K562 (cell line): Measurements from ENCODE around the gene ATG7. TPM values are rescaled to one million over a fixed set of nuclear protein-coding genes. Genes with fewer than 3 reads are reported as not detected.

Experiments used
- ATAC-seq: fragments of 200-7000 bp; cut with Tn5 transposase; 3 replicates; pipeline ENCODE4 v1.9.1; 2020; ENCODE audit warnings: moderate library complexity
- BruUV-seq: library from RNA; stranded (reverse); fragments of 400-500 nt; replicated peaks from 2 replicates; lab custom pipeline; 2021; lab: Mats Ljungman, UMichigan
- CTCF ChIA-PET: fragments of 300-600 bp; formaldehyde crosslinking; extraction: SDS; loops from one replicate; lab custom pipeline; 2021; ENCODE audit warnings: low intra/inter-chr PET ratio; lab: Yijun Ruan, JAX
- POLR2A ChIA-PET: fragments of 300-600, 350-650 bp; sonication (Branson Sonifier 250); formaldehyde crosslinking; extraction: SDS; loops from one replicate; lab custom pipeline; 2021; ENCODE audit warnings: antibody characterized with exemption, inconsistent platforms; lab: Yijun Ruan, JAX
- DNase-seq, 4 experiments: peaks; one replicate each; pipeline versions ENCODE4 v3.0.0 to v3.0.0-alpha.2; 2011 to 2018; ENCODE audit warnings: low spot score in 3 of 4, mixed read lengths in 3 of 4; ENCODE audit errors: extremely low read depth in 1 of 4
- FAIRE-seq: peaks from 2 replicates; lab custom pipeline; 2011; peaks lifted over from hg19 to GRCh38; lab: Jason Lieb, UNC
- H2AFZ ChIP-seq: 2 replicates; pipeline ENCODE4 v1.6.0; 2011; ENCODE audit warnings: low read depth, low read length, control low read depth, inconsistent platforms
- H3K27ac ChIP-seq: fragments of 200-600 bp; 3 replicates; pipeline ENCODE4 v1.8.0; 2011; ENCODE audit warnings: low read depth, mild to moderate bottlenecking, control low read depth, inconsistent platforms, low read length, moderate library complexity, mixed read lengths; ENCODE audit errors: extremely low read depth
- H3K27me3 ChIP-seq, 2 experiments: fragments of 300-600 bp in 1 of 2; 2 replicates in 1 of 2; 3 replicates in 1 of 2; pipeline versions ENCODE4 v1.6.0 to v1.8.0; 2011; ENCODE audit warnings: inconsistent platforms in 2 of 2, low read length in 2 of 2, mild to moderate bottlenecking in 1 of 2, mixed read lengths in 1 of 2, moderate library complexity in 1 of 2; ENCODE audit not compliant: control insufficient read depth in 2 of 2, insufficient read depth in 2 of 2
- H3K36me3 ChIP-seq: fragments of 300-600 bp; 3 replicates; pipeline ENCODE4 v1.8.0; 2011; ENCODE audit warnings: mild to moderate bottlenecking, low read length, inconsistent platforms; ENCODE audit not compliant: control insufficient read depth, insufficient read depth
- H3K4me1 ChIP-seq, 2 experiments: fragments of 200-600 bp in 1 of 2; replicated peaks in 1 of 2; 2 replicates in 1 of 2; 3 replicates in 1 of 2; pipeline versions ENCODE4 v1.5.1 to v1.8.0; 2011; ENCODE audit warnings: inconsistent platforms in 2 of 2, low read length in 2 of 2, mild to moderate bottlenecking in 1 of 2, mixed read lengths in 1 of 2, moderate library complexity in 1 of 2; ENCODE audit not compliant: control insufficient read depth in 2 of 2, insufficient read depth in 2 of 2
- H3K4me2 ChIP-seq: 2 replicates; pipeline ENCODE4 v1.6.1; 2011; ENCODE audit warnings: low read length, control low read depth, inconsistent platforms, mixed read lengths; ENCODE audit not compliant: insufficient read depth
- H3K4me3 ChIP-seq: fragments of 200-600 bp; sonication (generic), shearing (Covaris generic); 2 replicates; pipeline ENCODE4 v1.5.1; 2016; ENCODE audit warnings: control low read depth, inconsistent platforms
- H3K79me2 ChIP-seq: fragments of 200-600 bp; 3 replicates; pipeline ENCODE4 v1.8.0; 2011; ENCODE audit warnings: low read length, inconsistent platforms; ENCODE audit not compliant: control insufficient read depth, insufficient read depth
- H3K9ac ChIP-seq, 2 experiments: 2 replicates each; pipeline versions ENCODE4 v1.6.0 to v1.6.1; 2011; ENCODE audit warnings: low read depth in 2 of 2, low read length in 2 of 2, control low read depth in 1 of 2, inconsistent platforms in 1 of 2, mild to moderate bottlenecking in 1 of 2, mixed read lengths in 1 of 2; ENCODE audit not compliant: insufficient read depth in 1 of 2
- H3K9me1 ChIP-seq: one replicate; pipeline ENCODE4 v1.6.0; 2011; ENCODE audit warnings: inconsistent platforms, mild to moderate bottlenecking, low read length, moderate library complexity; ENCODE audit not compliant: control insufficient read depth, insufficient read depth
- H3K9me3 ChIP-seq: replicated peaks from 2 replicates; pipeline ENCODE4 v1.5.1; 2011; ENCODE audit warnings: low read depth, low read length, inconsistent platforms; ENCODE audit not compliant: control insufficient read depth, insufficient read depth
- H4K20me1 ChIP-seq: replicated peaks from 2 replicates; pipeline ENCODE4 v1.6.1; 2011; ENCODE audit warnings: low read length, inconsistent platforms, mixed read lengths; ENCODE audit not compliant: control insufficient read depth, insufficient read depth
- CREB1 ChIP-seq, 2 experiments: sonication (generic) in 1 of 2; formaldehyde crosslinking in 1 of 2; IDR thresholded peaks; 2 replicates each; pipeline versions ENCODE4 v1.6.1 to v1.8.0; 2012 to 2022; ENCODE audit warnings: inconsistent platforms in 1 of 2, mild to moderate bottlenecking in 1 of 2, missing genetic modification reagents in 1 of 2, moderate library complexity in 1 of 2
- FOXJ2 ChIP-seq: fragments of 200-800 bp; sonication (Bioruptor generic); IDR thresholded peaks from 2 replicates; pipeline ENCODE4 v1.6.1; 2016; ENCODE audit warnings: missing genetic modification characterization, missing compliant biosample characterization
- GATA2 ChIP-seq: sonication (generic); formaldehyde crosslinking; IDR thresholded peaks from 2 replicates; pipeline ENCODE4 v1.4.0; 2020; ENCODE audit warnings: mild to moderate bottlenecking, missing genetic modification reagents
- GTF2E2 ChIP-seq: fragments of 200-800 bp; sonication (Bioruptor generic); IDR thresholded peaks from 2 replicates; pipeline ENCODE4 v1.6.1; 2016; ENCODE audit warnings: missing genetic modification characterization, missing compliant biosample characterization
- HES1 ChIP-seq: fragments of 450-650 bp; IDR thresholded peaks from 2 replicates; pipeline ENCODE4 v1.6.1; 2016; ENCODE audit warnings: low read depth, mild to moderate bottlenecking, moderate library complexity
- HNRNPUL1 ChIP-seq: fragments of 200-400 bp; formaldehyde crosslinking; IDR thresholded peaks from 2 replicates; pipeline ENCODE4 v1.6.1; 2017; ENCODE audit warnings: low read length
- KAT7 ChIP-seq: sonication (generic); formaldehyde crosslinking; IDR thresholded peaks from 2 replicates; pipeline ENCODE4 v1.8.0; 2022; ENCODE audit warnings: missing genetic modification reagents, mild to moderate bottlenecking, borderline replicate concordance
- L3MBTL2 ChIP-seq: fragments of 450-650 bp; IDR thresholded peaks from 2 replicates; pipeline ENCODE4 v1.6.1; 2016; ENCODE audit warnings: mild to moderate bottlenecking, moderate library complexity
- PPARD ChIP-seq: fragments of 250-450 bp; sonication (Bioruptor Pico); IDR thresholded peaks from 2 replicates; pipeline ENCODE4 v1.8.0; 2022; ENCODE audit warnings: inconsistent platforms, mild to moderate bottlenecking, moderate library complexity
- RFX7 ChIP-seq: fragments of 250-450 bp; sonication (Bioruptor Pico); IDR thresholded peaks from 2 replicates; pipeline ENCODE4 v1.5.1; 2021; ENCODE audit warnings: mild to moderate bottlenecking
- SOX6 ChIP-seq: fragments of 450-650 bp; IDR thresholded peaks from 2 replicates; pipeline ENCODE4 v1.6.1; 2014; ENCODE audit warnings: mild to moderate bottlenecking
- TAF7 ChIP-seq: fragments of 450-650 bp; IDR thresholded peaks from 2 replicates; pipeline ENCODE4 v1.6.1; 2016; ENCODE audit warnings: missing genetic modification characterization, missing compliant biosample characterization
- ZEB2 ChIP-seq: fragments of 450-650 bp; IDR thresholded peaks from 2 replicates; pipeline ENCODE4 v1.6.1; 2016
- ZNF140 ChIP-seq: fragments of 250-450 bp; sonication (Bioruptor Pico); IDR thresholded peaks from 2 replicates; pipeline ENCODE4 v1.8.0; 2021; ENCODE audit warnings: moderate library complexity, mild to moderate bottlenecking, inconsistent platforms
- ZNF398 ChIP-seq: fragments of 250-450 bp; sonication (Bioruptor Pico); IDR thresholded peaks from 2 replicates; pipeline ENCODE4 v1.8.0; 2021; ENCODE audit warnings: moderate library complexity, mild to moderate bottlenecking, inconsistent platforms
- ZNF589 ChIP-seq: fragments of 200-800 bp; sonication (Bioruptor generic); IDR thresholded peaks from 2 replicates; pipeline ENCODE4 v1.6.1; 2016; ENCODE audit warnings: low read depth, missing genetic modification characterization, missing compliant biosample characterization
- ZNF740 ChIP-seq, 3 experiments: fragments of 200-800 bp in 1 of 3; sonication (Bioruptor generic) in 1 of 3; sonication (generic) in 1 of 3; formaldehyde crosslinking in 1 of 3; IDR thresholded peaks; 2 replicates each; pipeline versions ENCODE4 v1.6.1 to v1.8.0; 2016 to 2022; ENCODE audit warnings: mild to moderate bottlenecking in 2 of 3, missing compliant biosample characterization in 2 of 3, missing genetic modification characterization in 2 of 3, missing genetic modification reagents in 1 of 3
- WGBS: fragments of 100-300 bp; shearing (Covaris generic); methylation state at CpG from one replicate; pipeline ENCODE4 v1.1.6; 2016; ENCODE audit warnings: low coverage, mixed read lengths; ENCODE audit not compliant: insufficient coverage; ENCODE audit errors: missing lambda C conversion rate; 5-methylcytosine and 5-hydroxymethylcytosine counted together
- in situ Hi-C: fragments of 300-500 bp; cut with MboI; formaldehyde crosslinking; loops from 4 replicates; pipeline ENCODE4 v1.15.0; 2018; ENCODE audit warnings: inconsistent platforms, mixed read lengths
- intact Hi-C: fragments of 100-400 bp; cut with micrococcal nuclease; formaldehyde crosslinking; loops from 2 replicates; pipeline ENCODE4 v1.14.2; 2022
- polyA plus RNA-seq, 8 experiments: library from polyadenylated mRNA; depleted of rRNA in 4 of 8; stranded (reverse) in 5 of 8; unstranded in 3 of 8; fragments of >200 nt; fragmentation: Nextera tagmentation in 2 of 8; fragmentation: Illumina TruSeq in 1 of 8; extraction: Ambion mirVana in 2 of 8; extraction: Trizol in 1 of 8; gene quantifications; 2 replicates each; pipeline versions ENCODE4 v1.2.1 to v1.2.3, GENCODE V29; 2011 to 2014; ENCODE audit warnings: inconsistent platforms in 1 of 8, missing spikeins in 1 of 8
- total RNA-seq, 7 experiments: library from RNA; depleted of rRNA in 6 of 7; stranded (reverse); fragments of >200 nt in 6 of 7; fragmentation: Illumina TruSeq in 2 of 7; extraction: Trizol in 2 of 7; gene quantifications; 2 replicates each; pipeline versions ENCODE4 v1.2.1 to v1.2.3, GENCODE V29; 2011 to 2021; ENCODE audit warnings: low replicate concordance in 1 of 7

ATG7 gene
- total and polyA plus RNA-seq, 9 of the 15 experiments (the other 6 are each of a cell fraction or from before 2014, with no cell fraction given) = 18.3 to 45.3 (median 33.6) TPM

GRCh38 chr3:11459186-11459824, 187.1 kb downstream of the ATG7 start:
- FAIRE-seq = no peak

More at GRCh38 chr3:11459186-11459824, 187.1 kb downstream of the ATG7 start:
- BruUV-seq = no TSS peak
- intact Hi-C loops = no loop called here
- Histone ChIP-seq H3K27ac (no peak overlapping the region), H3K4me3 (no peak overlapping the region), H3K79me2 (no peaks in the 10 kb centered on the region), H3K36me3 (no peaks in the 10 kb centered on the region), H3K9ac (no peak overlapping the region), H4K20me1 (no peaks in the 10 kb centered on the region), H2AFZ (no peak overlapping the region), H3K9me3 (no peaks in the 10 kb centered on the region), H3K27me3 (no peaks in the 10 kb centered on the region), H3K4me1 (no peaks in the 10 kb centered on the region), H3K4me2 (no peak overlapping the region), H3K9me1 (no peaks in the 10 kb centered on the region)
- DNase-seq = no peak
- 25% methylated on average over 3 of the region's 3 CpGs for WGBS
- ChIA-PET POLR2A (interaction anchor here (0.9 kb wide), 1 partner anchor 243 kb away, joined by 3 read pairs; no protein-coding TSS in a partner anchor), CTCF (no interaction called here)
- no peak for ATAC-seq
- in situ Hi-C loops = no loop called here
- TF ChIP-seq ZNF140 (CRISPR knock-in tag) = no peak
- TF ChIP-seq GTF2E2 (tag) = no peak
- TF ChIP-seq PPARD (CRISPR knock-in tag) = no peak
- TF ChIP-seq KAT7 (CRISPR knock-in tag) = no peak
- TF ChIP-seq SOX6 = no peak
- no peak for TF ChIP-seq ZNF740 (CRISPR knock-in tag; IDR thresholded peaks at IDR 0.05)
- no peak for TF ChIP-seq ZNF740 (tag; IDR thresholded peaks at IDR 0.05)
- TF ChIP-seq ZNF589 (CRISPR knock-in tag) = no peak
- TF ChIP-seq GATA2 = no peak
- TF ChIP-seq HNRNPUL1 = no peak
- no peak for TF ChIP-seq L3MBTL2
- TF ChIP-seq CREB1 (IDR thresholded peaks at IDR 0.05) = no peak
- TF ChIP-seq CREB1 (CRISPR knock-in tag; IDR thresholded peaks at IDR 0.05) = no peak
- no peak for TF ChIP-seq HES1
- TF ChIP-seq ZNF398 (CRISPR knock-in tag) = no peak
- no peak for TF ChIP-seq ZEB2
- TF ChIP-seq RFX7 (CRISPR knock-in tag) = no peak
- TF ChIP-seq FOXJ2 (tag) = no peak
- no peak for TF ChIP-seq TAF7 (tag)
